Measurements from ENCODE around the gene NNAT.

NNAT gene

GRCh38 chr20:37515876-37516275 lies 5.2 kb upstream of the NNAT start:
- H3K4me3 ChIP-seq (ENCODE audit: insufficient read depth, low read depth, low read length), result no peak overlapping the region
- H3K27me3 ChIP-seq (ENCODE audit: control insufficient read depth, insufficient read depth, low read length, poor library complexity, severe bottlenecking), result no peaks in the 10 kb centered on the region
- no peak overlapping the region for H3K27ac ChIP-seq (ENCODE audit: insufficient read depth, low read depth, low read length, poor library complexity, severe bottlenecking)
- WGBS, 2 experiments, result 92 to 93% methylated on average over 4 of the region's 4 CpGs
- H3K4me1 ChIP-seq (ENCODE audit: control insufficient read depth, insufficient read depth, low read length), result peaks cover 38% of the 10 kb centered on the region
- peaks cover 6% of the 10 kb centered on the region for H3K36me3 ChIP-seq (ENCODE audit: control insufficient read depth, insufficient read depth, low read length)
- H3K9me3 ChIP-seq (ENCODE audit: control insufficient read depth, low read length), result no peaks in the 10 kb centered on the region

DNA sequence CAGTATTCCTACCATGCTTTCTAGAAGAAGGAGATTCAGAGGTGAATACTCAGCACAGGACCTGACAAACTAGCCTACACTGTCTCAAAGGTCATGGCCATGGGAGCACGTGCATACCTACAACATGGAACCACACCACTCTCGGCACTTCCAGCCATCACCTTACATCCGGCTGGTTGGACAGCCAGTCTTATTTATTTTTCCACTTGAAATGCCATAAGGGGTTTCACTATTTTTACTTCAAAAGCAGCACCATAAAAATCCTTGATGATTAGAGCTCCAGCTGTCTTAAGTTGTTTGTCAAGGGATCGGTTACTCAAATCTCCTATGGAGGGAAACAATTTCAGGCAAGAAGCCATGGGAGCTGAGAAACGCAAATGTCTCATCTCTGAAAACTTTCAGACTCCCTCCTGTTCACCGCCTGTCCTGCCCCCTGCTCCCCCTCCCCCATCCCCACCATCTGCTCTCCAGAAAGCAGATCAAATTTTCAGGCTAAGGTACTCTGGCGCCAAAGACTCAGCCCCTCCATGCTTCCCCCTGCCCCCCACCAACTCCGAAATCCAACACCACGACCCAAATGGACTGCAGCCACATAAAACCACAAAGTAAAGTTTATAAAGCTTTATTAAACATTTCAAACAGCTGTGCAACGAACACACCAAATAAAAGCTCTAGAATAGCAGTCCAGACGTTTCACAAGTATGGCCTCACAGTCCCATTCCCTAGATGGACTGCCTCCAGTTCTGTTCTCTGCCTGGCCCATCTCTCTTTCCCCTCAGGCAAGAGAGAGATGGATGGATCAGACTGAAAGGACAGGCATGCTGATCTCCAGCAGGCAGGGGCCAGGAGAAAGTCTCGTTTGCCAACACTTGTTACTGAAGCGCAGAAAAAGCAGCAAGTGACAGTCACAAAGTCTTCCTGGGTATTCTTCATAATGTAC lies 4.0 kb upstream of the NNAT start:
- H3K36me3 ChIP-seq (ENCODE audit: control insufficient read depth, insufficient read depth, low read length), result peaks cover 12% of the 10 kb centered on the region
- H3K9me3 ChIP-seq (ENCODE audit: control insufficient read depth, low read length), result no peaks in the 10 kb centered on the region
- WGBS, 2 experiments, result 76 to 78% methylated on average over 13 of the region's 13 CpGs
- H3K4me1 ChIP-seq (ENCODE audit: control insufficient read depth, insufficient read depth, low read length), result peaks cover 38% of the 10 kb centered on the region
- no peak overlapping the region for H3K27ac ChIP-seq (ENCODE audit: insufficient read depth, low read depth, low read length, poor library complexity, severe bottlenecking)
- H3K27me3 ChIP-seq (ENCODE audit: control insufficient read depth, insufficient read depth, low read length, poor library complexity, severe bottlenecking), result no peaks in the 10 kb centered on the region
- H3K4me3 ChIP-seq (ENCODE audit: insufficient read depth, low read depth, low read length), result no peak overlapping the region

GRCh38 chr20:37518059-37518458 lies 3.0 kb upstream of the NNAT start:
- Histone ChIP-seq H3K4me1 (ENCODE audit: control insufficient read depth, insufficient read depth, low read length) (peaks cover 38% of the 10 kb centered on the region), H3K9me3 (ENCODE audit: control insufficient read depth, low read length) (no peaks in the 10 kb centered on the region), H3K27me3 (ENCODE audit: control insufficient read depth, insufficient read depth, low read length, poor library complexity, severe bottlenecking) (no peaks in the 10 kb centered on the region), H3K4me3 (ENCODE audit: insufficient read depth, low read depth, low read length) (no peak overlapping the region), H3K27ac (ENCODE audit: insufficient read depth, low read depth, low read length, poor library complexity, severe bottlenecking) (no peak overlapping the region), H3K36me3 (ENCODE audit: control insufficient read depth, insufficient read depth, low read length) (peaks cover 12% of the 10 kb centered on the region)
- WGBS, 2 experiments, result 81 to 83% methylated on average over 7 of the region's 7 CpGs

DNA sequence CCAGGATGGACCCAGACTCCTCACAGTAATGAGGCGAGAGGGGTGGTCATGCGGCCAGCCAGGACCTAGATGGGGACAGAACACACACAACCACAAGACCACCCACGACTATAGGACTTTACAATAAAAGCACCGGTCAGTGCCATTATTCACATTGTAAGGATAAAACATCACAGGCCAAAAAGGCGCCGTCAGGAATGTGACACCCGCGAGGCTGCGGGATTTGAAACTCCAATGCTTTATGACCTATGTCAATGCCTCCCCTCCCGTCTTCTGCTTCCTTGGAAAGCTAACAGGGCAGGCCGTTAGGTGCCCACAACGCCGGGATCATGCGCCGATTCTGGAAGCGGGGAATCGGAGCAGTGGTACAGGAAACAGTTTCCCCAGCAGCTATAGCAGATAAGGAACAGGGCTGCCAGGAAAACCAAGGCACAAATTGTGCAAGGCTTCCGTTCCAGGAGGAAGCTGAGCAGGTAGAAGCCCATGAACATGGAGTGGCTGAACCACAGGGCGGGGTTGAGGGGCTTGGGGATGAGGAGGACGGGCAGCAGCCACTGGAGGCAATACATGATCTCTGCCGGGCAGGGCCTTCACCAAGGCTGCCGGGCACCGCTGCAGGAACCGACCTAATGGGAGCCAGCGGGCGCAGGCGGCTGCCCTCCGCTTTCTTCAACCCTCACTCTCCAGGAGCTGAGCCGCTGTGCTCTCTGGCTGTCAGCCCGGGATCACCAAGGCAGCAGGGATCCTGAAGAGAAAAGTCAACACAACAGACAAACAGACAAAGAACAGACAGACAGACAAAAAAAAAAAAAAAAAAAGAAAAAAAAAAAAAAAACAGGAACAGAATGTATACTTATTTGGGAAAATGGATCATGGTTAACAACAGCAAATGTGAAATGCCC lies 2.2 kb upstream of the NNAT start:
- H3K27me3 ChIP-seq (ENCODE audit: control insufficient read depth, insufficient read depth, low read length, poor library complexity, severe bottlenecking), result no peaks in the 10 kb centered on the region
- peaks cover 38% of the 10 kb centered on the region for H3K4me1 ChIP-seq (ENCODE audit: control insufficient read depth, insufficient read depth, low read length)
- WGBS, 2 experiments, result 82 to 87% methylated on average over 30 of the region's 30 CpGs
- no peak overlapping the region for H3K4me3 ChIP-seq (ENCODE audit: insufficient read depth, low read depth, low read length)
- H3K9me3 ChIP-seq (ENCODE audit: control insufficient read depth, low read length), result no peaks in the 10 kb centered on the region
- peaks cover 12% of the 10 kb centered on the region for H3K36me3 ChIP-seq (ENCODE audit: control insufficient read depth, insufficient read depth, low read length)
- no peak overlapping the region for H3K27ac ChIP-seq (ENCODE audit: insufficient read depth, low read depth, low read length, poor library complexity, severe bottlenecking)

DNA sequence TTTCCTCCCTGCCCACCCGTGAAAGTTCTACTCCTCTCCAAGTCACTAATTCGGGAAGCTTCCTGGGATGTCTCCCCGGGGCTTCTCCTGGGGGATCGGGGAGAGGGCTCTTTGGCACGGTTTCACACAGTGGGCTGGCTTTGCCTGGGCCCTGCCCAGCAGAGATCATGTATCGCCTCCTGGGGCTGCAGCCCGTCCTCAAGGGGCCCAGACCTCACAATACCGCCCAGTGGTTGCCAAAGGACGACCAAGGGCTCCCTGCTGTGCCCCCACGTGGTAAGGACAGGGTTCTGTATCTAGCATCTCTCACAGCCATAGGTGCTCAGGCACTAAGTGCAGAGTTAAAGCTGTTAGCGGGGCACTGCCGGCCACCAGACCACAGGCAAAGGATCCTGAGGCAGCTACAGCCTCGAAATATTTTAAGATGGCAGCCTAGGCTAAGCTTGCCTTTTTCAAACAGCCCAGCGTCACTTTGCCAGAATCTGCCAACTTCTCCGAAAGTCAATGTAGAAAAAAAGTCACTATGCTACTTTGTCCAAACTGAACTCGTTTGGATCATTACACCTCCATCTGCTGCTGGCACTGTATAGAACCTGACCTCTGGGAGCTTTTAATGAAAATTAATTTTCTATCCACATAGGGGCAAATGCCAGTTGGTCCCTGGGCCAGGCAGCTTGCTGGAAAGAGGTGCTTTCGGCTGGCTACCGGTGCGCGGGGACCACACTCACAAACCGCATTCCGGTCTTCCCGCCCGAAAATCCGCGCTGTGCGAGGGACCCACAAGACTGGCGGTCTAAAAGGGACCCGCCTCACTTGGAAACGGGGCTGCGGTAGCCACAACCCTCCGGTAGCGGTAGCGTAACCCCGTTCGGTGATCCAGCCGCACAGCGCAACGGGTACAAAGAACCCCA lies 1.3 kb upstream of the NNAT start:
- H3K4me3 ChIP-seq (ENCODE audit: insufficient read depth, low read depth, low read length), result peak overlapping the region; percentile 48
- no peaks in the 10 kb centered on the region for H3K27me3 ChIP-seq (ENCODE audit: control insufficient read depth, insufficient read depth, low read length, poor library complexity, severe bottlenecking)
- no peak overlapping the region for H3K27ac ChIP-seq (ENCODE audit: insufficient read depth, low read depth, low read length, poor library complexity, severe bottlenecking)
- no peaks in the 10 kb centered on the region for H3K9me3 ChIP-seq (ENCODE audit: control insufficient read depth, low read length)
- H3K36me3 ChIP-seq (ENCODE audit: control insufficient read depth, insufficient read depth, low read length), result peaks cover 7% of the 10 kb centered on the region
- WGBS, 2 experiments, result 58 to 59% methylated on average over 39 of the region's 39 CpGs
- peaks cover 38% of the 10 kb centered on the region for H3K4me1 ChIP-seq (ENCODE audit: control insufficient read depth, insufficient read depth, low read length)

DNA sequence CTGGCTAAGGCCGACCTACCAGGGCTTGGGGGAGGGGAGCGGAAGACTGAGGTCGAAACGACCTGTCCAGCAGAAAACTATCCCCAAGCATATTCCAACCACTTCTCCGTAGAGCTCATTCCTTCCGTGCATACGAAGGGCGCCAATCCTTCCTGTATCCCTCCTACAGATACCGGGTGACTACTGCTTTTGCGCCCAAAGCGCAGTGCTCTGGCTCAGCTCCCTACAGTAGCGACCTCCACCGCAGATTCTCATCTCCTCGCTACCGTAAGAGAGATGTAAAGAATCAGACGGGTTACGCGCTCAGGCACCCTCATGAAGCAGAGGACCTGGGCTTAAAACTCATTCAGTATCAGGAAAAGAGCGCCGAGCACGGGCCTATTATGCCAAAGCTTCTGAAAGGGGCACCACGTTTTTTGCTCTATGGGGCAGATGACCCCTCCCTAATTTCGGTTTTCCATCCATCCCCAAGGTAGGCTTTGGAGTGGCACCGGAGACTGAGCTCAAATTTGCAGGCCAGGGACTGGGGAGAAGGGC lies 563 bp upstream of the NNAT start:
- peaks cover 39% of the 10 kb centered on the region for H3K4me1 ChIP-seq (ENCODE audit: control insufficient read depth, insufficient read depth, low read length)
- H3K36me3 ChIP-seq (ENCODE audit: control insufficient read depth, insufficient read depth, low read length), result peaks cover 7% of the 10 kb centered on the region
- 70 to 78% methylated on average over 24 of the region's 24 CpGs for WGBS, 2 experiments
- no peaks in the 10 kb centered on the region for H3K9me3 ChIP-seq (ENCODE audit: control insufficient read depth, low read length)
- H3K27me3 ChIP-seq (ENCODE audit: control insufficient read depth, insufficient read depth, low read length, poor library complexity, severe bottlenecking), result no peaks in the 10 kb centered on the region
- H3K4me3 ChIP-seq (ENCODE audit: insufficient read depth, low read depth, low read length), result peak overlapping the region; percentile 48
- no peak overlapping the region for H3K27ac ChIP-seq (ENCODE audit: insufficient read depth, low read depth, low read length, poor library complexity, severe bottlenecking)

GRCh38 chr20:37522260-37523011 lies 1.4 kb downstream of the NNAT start:
- Histone ChIP-seq H3K36me3 (ENCODE audit: control insufficient read depth, insufficient read depth, low read length) (peaks cover 7% of the 10 kb centered on the region), H3K27me3 (ENCODE audit: control insufficient read depth, insufficient read depth, low read length, poor library complexity, severe bottlenecking) (no peaks in the 10 kb centered on the region), H3K4me1 (ENCODE audit: control insufficient read depth, insufficient read depth, low read length) (peaks cover 33% of the 10 kb centered on the region), H3K27ac (ENCODE audit: insufficient read depth, low read depth, low read length, poor library complexity, severe bottlenecking) (no peak overlapping the region), H3K9me3 (ENCODE audit: control insufficient read depth, low read length) (no peaks in the 10 kb centered on the region), H3K4me3 (ENCODE audit: insufficient read depth, low read depth, low read length) (no peak overlapping the region)
- WGBS, 2 experiments, result 72 to 75% methylated on average over 36 of the region's 36 CpGs

- Histone ChIP-seq H3K4me3 (ENCODE audit: insufficient read depth, low read depth, low read length) (no peak overlapping the region), H3K36me3 (ENCODE audit: control insufficient read depth, insufficient read depth, low read length) (peaks cover 7% of the 10 kb centered on the region), H3K27ac (ENCODE audit: insufficient read depth, low read depth, low read length, poor library complexity, severe bottlenecking) (no peak overlapping the region), H3K27me3 (ENCODE audit: control insufficient read depth, insufficient read depth, low read length, poor library complexity, severe bottlenecking) (no peaks in the 10 kb centered on the region), H3K4me1 (ENCODE audit: control insufficient read depth, insufficient read depth, low read length) (peaks cover 27% of the 10 kb centered on the region), H3K9me3 (ENCODE audit: control insufficient read depth, low read length) (no peaks in the 10 kb centered on the region)
- WGBS, 2 experiments, result 88 to 89% methylated on average over 13 of the region's 13 CpGs
Measured at GRCh38 chr20:37523012-37523391, 2.0 kb downstream of the NNAT start.

Data from ectodermal cell (in vitro differentiated cells).